ENCODE measurements around the gene CTCFL. TPM values are rescaled to one million over a fixed set of nuclear protein-coding genes. Genes with fewer than 3 reads are reported as not detected.

CTCFL gene
- total and polyA plus RNA-seq, 9 donors: 0.04 to 0.24 (median 0.20) TPM; not detected in 1

GRCh38 chr20:57559658-57560553 is 35.0 kb upstream of the CTCFL start:
- Histone ChIP-seq H3K4me3 (ENCODE audit: low read length) (no peak overlapping the region), H3K9me3 (replicated peaks; ENCODE audit: control insufficient read depth, low read depth, low read length) (no peaks in the 10 kb centered on the region), H3K36me3 (ENCODE audit: control insufficient read depth, insufficient read depth, low read length) (no peaks in the 10 kb centered on the region), H3K4me1 (ENCODE audit: control insufficient read depth, insufficient read depth, low read length) (peaks cover 7% of the 10 kb centered on the region), H3K27ac (ENCODE audit: low read length) (no peak overlapping the region), H3K27me3 (ENCODE audit: control insufficient read depth, insufficient read depth, low read length) (peaks cover 34% of the 10 kb centered on the region)
- DNase-seq: peak; percentile 18
- 100% methylated on average over 1 of the region's 8 CpGs for whole genome bisulfite sequencing (ENCODE audit: insufficient coverage)

DNA sequence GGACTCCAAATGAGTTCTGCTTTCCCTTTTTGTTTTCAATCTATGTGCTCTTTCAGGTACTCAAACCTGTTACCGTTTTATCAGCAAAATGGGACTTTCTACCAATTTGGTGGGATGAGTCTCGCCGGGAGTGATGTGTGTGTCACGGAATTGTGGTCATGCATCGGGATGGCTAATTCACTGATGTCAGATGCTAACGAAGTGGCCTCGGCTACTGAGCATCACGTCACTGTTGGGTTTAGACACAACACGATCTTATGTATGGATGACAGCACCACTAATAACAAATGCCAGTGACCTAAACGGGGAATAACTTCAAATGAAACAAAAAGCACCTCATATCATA is 34.3 kb upstream of the CTCFL start:
- peaks cover 7% of the 10 kb centered on the region for H3K4me1 ChIP-seq (ENCODE audit: control insufficient read depth, insufficient read depth, low read length)
- peaks cover 32% of the 10 kb centered on the region for H3K27me3 ChIP-seq (ENCODE audit: control insufficient read depth, insufficient read depth, low read length)
- no peak for DNase-seq
- no peaks in the 10 kb centered on the region for H3K36me3 ChIP-seq (ENCODE audit: control insufficient read depth, insufficient read depth, low read length)
- 91% methylated on average over 6 of the region's 10 CpGs for WGBS (ENCODE audit: insufficient coverage)
- no peaks in the 10 kb centered on the region for H3K9me3 ChIP-seq (replicated peaks; ENCODE audit: control insufficient read depth, low read depth, low read length)
- no peak overlapping the region for H3K27ac ChIP-seq (ENCODE audit: low read length)
- no peak overlapping the region for H3K4me3 ChIP-seq (ENCODE audit: low read length)

DNA sequence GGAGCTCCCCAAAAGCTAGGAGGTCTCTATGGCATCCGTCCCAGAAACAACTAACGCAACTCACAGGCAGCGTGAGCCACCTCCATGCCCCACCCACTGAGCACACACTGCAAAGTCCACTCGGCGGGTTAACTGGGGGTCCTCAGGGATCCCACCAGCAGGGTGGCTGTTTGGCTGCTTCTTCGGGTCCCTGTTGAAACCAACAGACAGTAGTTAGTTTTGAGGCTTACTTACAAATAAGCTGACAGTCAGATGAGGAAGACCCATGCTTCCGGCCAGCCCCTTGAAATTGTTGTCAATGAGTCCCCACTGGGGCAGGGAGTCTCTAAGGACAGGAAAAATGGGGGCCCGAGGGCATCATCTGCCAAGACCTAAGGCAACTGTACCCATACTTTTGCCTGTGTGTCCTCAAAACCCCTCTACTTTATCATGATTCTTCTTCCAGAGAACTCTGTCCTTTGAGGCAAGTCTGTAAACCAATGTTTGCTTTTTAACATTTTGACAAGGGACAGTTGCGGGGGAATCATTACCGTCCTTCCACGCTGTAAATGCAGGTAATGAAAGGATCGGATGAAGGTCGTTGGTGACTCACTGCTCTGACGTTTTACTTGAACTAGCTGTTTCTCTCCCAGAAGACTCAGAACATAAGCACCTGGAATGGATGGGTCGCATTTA is 33.8 kb upstream of the CTCFL start:
- H3K9me3 ChIP-seq (replicated peaks; ENCODE audit: control insufficient read depth, low read depth, low read length): no peaks in the 10 kb centered on the region
- 40% methylated on average over 13 of the region's 15 CpGs for WGBS (ENCODE audit: insufficient coverage)
- DNase-seq: no peak
- H3K36me3 ChIP-seq (ENCODE audit: control insufficient read depth, insufficient read depth, low read length): no peaks in the 10 kb centered on the region
- H3K27ac ChIP-seq (ENCODE audit: low read length): no peak overlapping the region
- H3K4me1 ChIP-seq (ENCODE audit: control insufficient read depth, insufficient read depth, low read length): peaks cover 7% of the 10 kb centered on the region
- peaks cover 31% of the 10 kb centered on the region for H3K27me3 ChIP-seq (ENCODE audit: control insufficient read depth, insufficient read depth, low read length)
- no peak overlapping the region for H3K4me3 ChIP-seq (ENCODE audit: low read length)

DNA sequence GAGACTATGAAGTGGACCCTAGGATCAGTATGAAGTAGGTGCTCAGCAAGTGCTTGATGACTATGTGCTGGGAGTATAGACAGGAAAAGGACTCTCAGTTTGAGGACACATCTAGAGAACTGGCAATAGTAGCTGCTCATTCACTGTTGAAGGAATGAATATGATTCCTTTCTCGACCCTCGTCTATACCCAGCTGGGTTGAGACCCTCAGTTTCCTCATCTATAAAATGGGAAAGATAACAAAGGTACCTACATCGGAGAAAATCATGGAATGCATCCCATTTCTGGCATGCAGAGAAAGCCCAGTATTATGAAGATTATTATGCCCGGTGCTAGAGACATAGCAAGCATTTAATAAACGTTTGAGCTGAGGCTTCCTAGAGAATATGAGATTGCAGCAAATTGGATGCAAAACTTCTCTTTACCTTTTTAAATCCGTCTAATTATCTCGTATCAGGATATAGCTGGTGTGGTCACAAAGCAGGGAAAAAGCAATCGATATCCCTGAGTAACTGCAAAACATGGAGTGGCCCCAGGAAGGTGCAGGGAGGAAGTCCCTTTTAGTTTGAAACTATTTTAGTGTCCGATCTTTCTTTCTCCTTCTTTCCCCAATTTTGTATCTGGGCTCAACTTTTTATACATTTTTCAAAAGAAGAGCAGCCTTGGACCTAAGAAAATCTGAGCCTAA is 33.1 kb upstream of the CTCFL start:
- no peak for DNase-seq
- Histone ChIP-seq H3K36me3 (ENCODE audit: control insufficient read depth, insufficient read depth, low read length) (no peaks in the 10 kb centered on the region), H3K9me3 (replicated peaks; ENCODE audit: control insufficient read depth, low read depth, low read length) (no peaks in the 10 kb centered on the region), H3K27me3 (ENCODE audit: control insufficient read depth, insufficient read depth, low read length) (peaks cover 31% of the 10 kb centered on the region), H3K4me3 (ENCODE audit: low read length) (no peak overlapping the region), H3K27ac (ENCODE audit: low read length) (no peak overlapping the region), H3K4me1 (ENCODE audit: control insufficient read depth, insufficient read depth, low read length) (peaks cover 7% of the 10 kb centered on the region)
- WGBS (ENCODE audit: insufficient coverage): no CpG with 5 or more reads among the region's 9 CpGs

- Histone ChIP-seq H3K4me1 (ENCODE audit: control insufficient read depth, insufficient read depth, low read length) (peaks cover 7% of the 10 kb centered on the region), H3K36me3 (ENCODE audit: control insufficient read depth, insufficient read depth, low read length) (no peaks in the 10 kb centered on the region), H3K4me3 (ENCODE audit: low read length) (no peak overlapping the region), H3K27ac (ENCODE audit: low read length) (no peak overlapping the region), H3K27me3 (ENCODE audit: control insufficient read depth, insufficient read depth, low read length) (peaks cover 31% of the 10 kb centered on the region), H3K9me3 (replicated peaks; ENCODE audit: control insufficient read depth, low read depth, low read length) (no peaks in the 10 kb centered on the region)
- 100% methylated on average over 3 of the region's 3 CpGs for WGBS (ENCODE audit: insufficient coverage)
- no peak for DNase-seq
Observed at GRCh38 chr20:57556980-57557274, 32.0 kb upstream of the CTCFL start.

DNA sequence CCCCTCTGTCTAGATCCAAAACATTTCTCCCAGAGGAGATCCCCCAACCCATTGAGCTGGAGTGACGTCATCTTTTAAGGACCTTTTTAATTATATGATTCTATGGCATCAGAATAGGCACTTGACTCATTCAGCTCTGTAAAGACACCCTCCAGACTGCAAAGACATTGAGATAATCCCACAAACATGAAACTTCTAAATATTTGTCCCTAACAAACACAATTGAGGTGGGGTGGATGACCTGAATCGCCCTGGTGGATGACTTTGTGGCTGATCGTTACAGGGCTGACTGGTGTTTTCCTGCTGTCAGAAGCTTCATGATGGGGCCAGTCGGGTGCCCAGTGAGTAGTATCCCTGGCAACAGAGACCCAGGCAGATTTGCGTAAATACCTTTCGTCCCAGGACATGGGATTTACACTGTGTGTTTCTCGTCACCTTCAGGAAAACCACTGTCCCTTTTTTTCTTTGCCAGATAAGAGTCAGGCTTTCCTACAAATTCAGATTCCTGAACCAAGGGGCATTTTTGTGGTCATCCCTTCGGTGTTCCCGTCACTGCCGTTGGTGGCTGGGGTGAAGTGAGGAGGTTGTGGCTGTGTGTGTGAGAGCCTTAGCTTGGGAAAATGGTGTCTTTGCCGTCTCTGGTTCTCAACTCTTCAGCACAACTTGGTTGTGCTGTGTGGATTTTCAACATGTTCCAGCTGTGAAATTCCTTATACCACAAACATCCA is 30.7 kb upstream of the CTCFL start:
- 67% methylated on average over 4 of the region's 11 CpGs for WGBS (ENCODE audit: insufficient coverage)
- Histone ChIP-seq H3K27ac (ENCODE audit: low read length) (no peak overlapping the region), H3K4me3 (ENCODE audit: low read length) (no peak overlapping the region), H3K4me1 (ENCODE audit: control insufficient read depth, insufficient read depth, low read length) (no peaks in the 10 kb centered on the region), H3K27me3 (ENCODE audit: control insufficient read depth, insufficient read depth, low read length) (peaks cover 37% of the 10 kb centered on the region), H3K36me3 (ENCODE audit: control insufficient read depth, insufficient read depth, low read length) (no peaks in the 10 kb centered on the region), H3K9me3 (replicated peaks; ENCODE audit: control insufficient read depth, low read depth, low read length) (no peaks in the 10 kb centered on the region)
- DNase-seq: no peak

DNA sequence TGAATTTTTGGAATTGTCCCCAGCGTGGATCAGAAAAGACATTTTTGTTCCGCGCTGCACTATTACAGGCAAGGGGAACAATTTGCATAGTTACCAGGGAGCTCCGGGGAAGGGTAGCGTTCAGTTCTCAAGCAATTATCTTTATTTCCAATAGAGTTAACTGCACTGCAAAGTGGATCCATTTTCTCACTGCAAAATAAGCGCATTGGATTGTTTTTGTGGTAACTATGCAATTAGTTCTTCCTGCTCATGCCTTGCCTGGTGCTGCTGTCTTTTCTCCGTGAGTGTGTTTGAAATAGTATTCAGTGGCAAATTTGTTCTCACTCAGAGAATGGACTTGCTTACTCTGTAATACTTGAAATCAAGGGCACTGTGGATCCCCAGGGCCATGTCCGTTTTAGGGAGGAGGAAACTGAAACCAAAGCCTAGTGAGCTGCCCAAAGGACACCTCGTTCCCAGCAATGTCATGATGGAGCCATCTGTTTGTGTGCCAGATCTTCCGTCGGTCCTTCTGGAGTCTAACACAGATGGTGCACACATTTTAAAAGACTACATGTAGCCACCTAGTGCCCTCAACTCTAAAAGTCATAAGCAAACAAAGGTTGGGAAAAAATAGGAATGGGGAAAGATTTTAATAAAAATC is 28.6 kb upstream of the CTCFL start:
- Histone ChIP-seq H3K36me3 (ENCODE audit: control insufficient read depth, insufficient read depth, low read length) (no peaks in the 10 kb centered on the region), H3K4me3 (ENCODE audit: low read length) (no peak overlapping the region), H3K27me3 (ENCODE audit: control insufficient read depth, insufficient read depth, low read length) (peaks cover 24% of the 10 kb centered on the region), H3K4me1 (ENCODE audit: control insufficient read depth, insufficient read depth, low read length) (no peaks in the 10 kb centered on the region), H3K27ac (ENCODE audit: low read length) (no peak overlapping the region), H3K9me3 (replicated peaks; ENCODE audit: control insufficient read depth, low read depth, low read length) (no peaks in the 10 kb centered on the region)
- DNase-seq: no peak
- 63% methylated on average over 6 of the region's 11 CpGs for WGBS (ENCODE audit: insufficient coverage)

DNA sequence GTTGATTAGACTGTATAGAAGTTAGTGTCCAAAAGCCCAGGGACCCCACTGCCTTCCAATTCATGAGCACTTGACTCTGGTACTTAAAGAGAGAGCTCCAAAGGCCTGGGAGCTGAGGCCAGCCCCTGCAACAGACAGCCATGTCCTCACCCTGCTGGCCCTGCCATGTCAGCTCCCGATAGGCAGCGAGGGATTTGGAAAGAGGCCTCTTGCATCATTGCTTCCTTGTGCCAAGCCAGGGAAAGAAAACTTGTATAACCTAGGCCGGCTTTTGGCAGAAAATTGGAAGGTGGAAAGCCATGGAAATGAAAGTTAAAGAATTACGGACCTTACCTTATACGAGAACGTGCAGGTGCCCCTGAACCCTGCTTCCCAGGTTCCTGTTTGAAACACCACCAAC is 27.5 kb upstream of the CTCFL start:
- WGBS (ENCODE audit: insufficient coverage): 75% methylated on average over 4 of the region's 6 CpGs
- Histone ChIP-seq H3K27me3 (ENCODE audit: control insufficient read depth, insufficient read depth, low read length) (peaks cover 23% of the 10 kb centered on the region), H3K4me3 (ENCODE audit: low read length) (no peak overlapping the region), H3K4me1 (ENCODE audit: control insufficient read depth, insufficient read depth, low read length) (no peaks in the 10 kb centered on the region), H3K36me3 (ENCODE audit: control insufficient read depth, insufficient read depth, low read length) (no peaks in the 10 kb centered on the region), H3K9me3 (replicated peaks; ENCODE audit: control insufficient read depth, low read depth, low read length) (no peaks in the 10 kb centered on the region), H3K27ac (ENCODE audit: low read length) (no peak overlapping the region)
- no peak for DNase-seq

DNA sequence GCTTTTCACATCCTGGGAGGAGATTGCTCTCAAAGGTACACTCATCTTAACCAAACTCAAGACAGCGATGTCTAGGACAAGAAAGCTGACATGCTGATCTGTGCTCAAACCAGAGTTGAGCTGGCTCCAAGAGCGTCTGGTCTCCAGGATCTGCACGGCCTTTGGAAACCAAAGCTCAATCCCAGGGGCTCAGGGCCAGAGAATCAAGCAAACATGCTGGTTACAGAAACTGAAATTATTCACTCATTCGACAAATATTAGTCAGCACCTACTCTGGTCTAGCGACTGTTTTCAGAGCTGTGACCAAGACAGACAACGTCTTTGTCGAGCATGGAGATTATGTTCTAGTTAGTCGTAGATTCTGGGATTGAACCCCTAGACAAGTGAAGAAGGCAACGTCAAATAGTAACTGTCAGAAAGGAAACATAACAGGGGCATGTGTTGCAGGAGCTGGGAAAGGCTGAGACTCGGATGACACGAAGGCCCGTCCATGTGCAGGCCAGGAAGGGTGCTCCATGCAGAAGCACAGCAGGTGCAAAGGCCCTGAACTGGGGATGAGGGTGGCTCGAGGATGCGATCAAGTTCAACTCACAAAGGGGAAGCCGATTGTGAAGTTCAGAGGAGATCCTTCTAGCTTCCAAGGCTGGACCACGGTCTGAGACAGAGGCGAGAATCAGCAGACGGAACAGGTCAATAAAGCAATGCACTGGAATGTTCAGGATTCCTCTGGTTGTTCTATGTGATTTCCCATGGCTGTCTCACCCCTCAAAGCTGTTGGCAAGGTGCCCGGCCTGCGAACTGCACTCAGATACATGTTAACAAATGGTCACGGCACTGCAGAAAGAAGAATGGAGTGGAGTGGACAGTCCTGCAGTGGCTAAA is 23.5 kb upstream of the CTCFL start:
- 67% methylated on average over 18 of the region's 21 CpGs for WGBS (ENCODE audit: insufficient coverage)
- Histone ChIP-seq H3K27me3 (ENCODE audit: control insufficient read depth, insufficient read depth, low read length) (peaks cover 13% of the 10 kb centered on the region), H3K4me3 (ENCODE audit: low read length) (no peak overlapping the region), H3K36me3 (ENCODE audit: control insufficient read depth, insufficient read depth, low read length) (no peaks in the 10 kb centered on the region), H3K9me3 (replicated peaks; ENCODE audit: control insufficient read depth, low read depth, low read length) (no peaks in the 10 kb centered on the region), H3K27ac (ENCODE audit: low read length) (no peak overlapping the region), H3K4me1 (ENCODE audit: control insufficient read depth, insufficient read depth, low read length) (no peaks in the 10 kb centered on the region)
- DNase-seq: peak; percentile 29

All from muscle of leg (tissue), 11 donors.